ENCODE data around the gene HCN4.

Gene HCN4

GRCh38 chr15:73378089-73378488 lies 9.3 kb upstream of the HCN4 start:
- H3K27me3 ChIP-seq (ENCODE audit: insufficient read depth, low read length): peaks cover 70% of the 10 kb centered on the region
- H3K4me1 ChIP-seq (ENCODE audit: control insufficient read depth, insufficient read depth, low read length, unreplicated experiment): no peaks in the 10 kb centered on the region
- no peak overlapping the region for H2AFZ ChIP-seq (ENCODE audit: low read length, unreplicated experiment)
- no peak overlapping the region for H3K27ac ChIP-seq (ENCODE audit: low read depth, low read length)
- H3K36me3 ChIP-seq (ENCODE audit: insufficient read depth, low read length): no peaks in the 10 kb centered on the region
- H3K79me2 ChIP-seq (ENCODE audit: control insufficient read depth, insufficient read depth, low read length, unreplicated experiment): no peaks in the 10 kb centered on the region
- no peak overlapping the region for H3K4me3 ChIP-seq (ENCODE audit: low read depth, low read length)

- Histone ChIP-seq H3K36me3 (ENCODE audit: insufficient read depth, low read length) (no peaks in the 10 kb centered on the region), H3K79me2 (ENCODE audit: control insufficient read depth, insufficient read depth, low read length, unreplicated experiment) (no peaks in the 10 kb centered on the region), H2AFZ (ENCODE audit: low read length, unreplicated experiment) (no peak overlapping the region), H3K27me3 (ENCODE audit: insufficient read depth, low read length) (peaks cover 72% of the 10 kb centered on the region), H3K4me3 (ENCODE audit: low read depth, low read length) (no peak overlapping the region), H3K4me1 (ENCODE audit: control insufficient read depth, insufficient read depth, low read length, unreplicated experiment) (no peaks in the 10 kb centered on the region), H3K27ac (ENCODE audit: low read depth, low read length) (no peak overlapping the region)
These were observed 7.1 kb upstream of the HCN4 start for GRCh38 chr15:73375755-73376305.

- no peak overlapping the region for H2AFZ ChIP-seq (ENCODE audit: low read length, unreplicated experiment)
- H3K4me3 ChIP-seq (ENCODE audit: low read depth, low read length): no peak overlapping the region
- no peaks in the 10 kb centered on the region for H3K4me1 ChIP-seq (ENCODE audit: control insufficient read depth, insufficient read depth, low read length, unreplicated experiment)
- H3K27me3 ChIP-seq (ENCODE audit: insufficient read depth, low read length): peaks cover 72% of the 10 kb centered on the region
- H3K27ac ChIP-seq (ENCODE audit: low read depth, low read length): no peak overlapping the region
- H3K36me3 ChIP-seq (ENCODE audit: insufficient read depth, low read length): no peaks in the 10 kb centered on the region
- no peaks in the 10 kb centered on the region for H3K79me2 ChIP-seq (ENCODE audit: control insufficient read depth, insufficient read depth, low read length, unreplicated experiment)
These were observed 6.3 kb upstream of the HCN4 start for GRCh38 chr15:73375012-73375411.

GRCh38 chr15:73374604-73375003 lies 5.8 kb upstream of the HCN4 start:
- no peaks in the 10 kb centered on the region for H3K79me2 ChIP-seq (ENCODE audit: control insufficient read depth, insufficient read depth, low read length, unreplicated experiment)
- H3K4me1 ChIP-seq (ENCODE audit: control insufficient read depth, insufficient read depth, low read length, unreplicated experiment): no peaks in the 10 kb centered on the region
- H3K4me3 ChIP-seq (ENCODE audit: low read depth, low read length): no peak overlapping the region
- no peak overlapping the region for H3K27ac ChIP-seq (ENCODE audit: low read depth, low read length)
- H2AFZ ChIP-seq (ENCODE audit: low read length, unreplicated experiment): no peak overlapping the region
- peaks cover 72% of the 10 kb centered on the region for H3K27me3 ChIP-seq (ENCODE audit: insufficient read depth, low read length)
- no peaks in the 10 kb centered on the region for H3K36me3 ChIP-seq (ENCODE audit: insufficient read depth, low read length)

GRCh38 chr15:73373221-73373620 lies 4.5 kb upstream of the HCN4 start:
- Histone ChIP-seq H3K36me3 (ENCODE audit: insufficient read depth, low read length) (no peaks in the 10 kb centered on the region), H3K27ac (ENCODE audit: low read depth, low read length) (no peak overlapping the region), H3K79me2 (ENCODE audit: control insufficient read depth, insufficient read depth, low read length, unreplicated experiment) (no peaks in the 10 kb centered on the region), H3K27me3 (ENCODE audit: insufficient read depth, low read length) (peaks cover 75% of the 10 kb centered on the region), H3K4me1 (ENCODE audit: control insufficient read depth, insufficient read depth, low read length, unreplicated experiment) (no peaks in the 10 kb centered on the region), H2AFZ (ENCODE audit: low read length, unreplicated experiment) (no peak overlapping the region), H3K4me3 (ENCODE audit: low read depth, low read length) (no peak overlapping the region)

- Histone ChIP-seq H3K4me1 (ENCODE audit: control insufficient read depth, insufficient read depth, low read length, unreplicated experiment) (no peaks in the 10 kb centered on the region), H3K79me2 (ENCODE audit: control insufficient read depth, insufficient read depth, low read length, unreplicated experiment) (no peaks in the 10 kb centered on the region), H3K4me3 (ENCODE audit: low read depth, low read length) (no peak overlapping the region), H3K36me3 (ENCODE audit: insufficient read depth, low read length) (no peaks in the 10 kb centered on the region), H3K27ac (ENCODE audit: low read depth, low read length) (no peak overlapping the region), H3K27me3 (ENCODE audit: insufficient read depth, low read length) (peaks cover 85% of the 10 kb centered on the region), H2AFZ (ENCODE audit: low read length, unreplicated experiment) (no peak overlapping the region)
These were observed 3.1 kb upstream of the HCN4 start for GRCh38 chr15:73371812-73372211.

- Histone ChIP-seq H3K4me3 (ENCODE audit: low read depth, low read length) (no peak overlapping the region), H3K27me3 (ENCODE audit: insufficient read depth, low read length) (peaks cover 91% of the 10 kb centered on the region), H2AFZ (ENCODE audit: low read length, unreplicated experiment) (no peak overlapping the region), H3K79me2 (ENCODE audit: control insufficient read depth, insufficient read depth, low read length, unreplicated experiment) (no peaks in the 10 kb centered on the region), H3K27ac (ENCODE audit: low read depth, low read length) (no peak overlapping the region), H3K36me3 (ENCODE audit: insufficient read depth, low read length) (no peaks in the 10 kb centered on the region), H3K4me1 (ENCODE audit: control insufficient read depth, insufficient read depth, low read length, unreplicated experiment) (no peaks in the 10 kb centered on the region)
These were observed 1.4 kb upstream of the HCN4 start for GRCh38 chr15:73370151-73370550.

- Histone ChIP-seq H2AFZ (ENCODE audit: low read length, unreplicated experiment) (no peak overlapping the region), H3K27me3 (ENCODE audit: insufficient read depth, low read length) (peaks cover 91% of the 10 kb centered on the region), H3K36me3 (ENCODE audit: insufficient read depth, low read length) (no peaks in the 10 kb centered on the region), H3K4me1 (ENCODE audit: control insufficient read depth, insufficient read depth, low read length, unreplicated experiment) (no peaks in the 10 kb centered on the region), H3K27ac (ENCODE audit: low read depth, low read length) (no peak overlapping the region), H3K4me3 (ENCODE audit: low read depth, low read length) (no peak overlapping the region), H3K79me2 (ENCODE audit: control insufficient read depth, insufficient read depth, low read length, unreplicated experiment) (no peaks in the 10 kb centered on the region)
These were observed 466 bp upstream of the HCN4 start for GRCh38 chr15:73369154-73369694.

GRCh38 chr15:73367624-73368300 lies 996 bp downstream of the HCN4 start:
- Histone ChIP-seq H3K4me3 (ENCODE audit: low read depth, low read length) (peak overlapping the region; percentile 34; the same call in 1 of the 2 replicates), H2AFZ (ENCODE audit: low read length, unreplicated experiment) (no peak overlapping the region), H3K36me3 (ENCODE audit: insufficient read depth, low read length) (no peaks in the 10 kb centered on the region), H3K79me2 (ENCODE audit: control insufficient read depth, insufficient read depth, low read length, unreplicated experiment) (no peaks in the 10 kb centered on the region), H3K4me1 (ENCODE audit: control insufficient read depth, insufficient read depth, low read length, unreplicated experiment) (no peaks in the 10 kb centered on the region), H3K27me3 (ENCODE audit: insufficient read depth, low read length) (peaks cover 99% of the 10 kb centered on the region), H3K27ac (ENCODE audit: low read depth, low read length) (no peak overlapping the region)

- Histone ChIP-seq H2AFZ (ENCODE audit: low read length, unreplicated experiment) (no peak overlapping the region), H3K36me3 (ENCODE audit: insufficient read depth, low read length) (no peaks in the 10 kb centered on the region), H3K79me2 (ENCODE audit: control insufficient read depth, insufficient read depth, low read length, unreplicated experiment) (no peaks in the 10 kb centered on the region), H3K4me1 (ENCODE audit: control insufficient read depth, insufficient read depth, low read length, unreplicated experiment) (no peaks in the 10 kb centered on the region), H3K27ac (ENCODE audit: low read depth, low read length) (no peak overlapping the region), H3K4me3 (ENCODE audit: low read depth, low read length) (peak overlapping the region; percentile 34; the same call in 1 of the 2 replicates), H3K27me3 (ENCODE audit: insufficient read depth, low read length) (peaks cover 99% of the 10 kb centered on the region)
These were observed 1.8 kb downstream of the HCN4 start for GRCh38 chr15:73366766-73367623.

All from ACC112 (cell line).